T-cell (primary cell): Measurements from ENCODE around the gene ADAMTSL4. TPM values are rescaled to one million over a fixed set of nuclear protein-coding genes. Genes with fewer than 3 reads are reported as not detected.

ENCODE experiments used
- ATAC-seq, 4 experiments: fragments of 200-7000 bp in 3 of 4; fragments of 150-1000 bp in 1 of 4; cut with Tn5 transposase; replicated peaks in 1 of 4; 1 replicate in 3 of 4; 2 replicates in 1 of 4; pipeline ENCODE4 v1.10.0; 2021; ENCODE audit warnings: moderate library complexity in 3 of 4, mild to moderate bottlenecking in 2 of 4, moderate number of reproducible peaks in 1 of 4
- CTCF ChIA-PET, 2 donors: fragments of 300-600 bp; sonication (Branson Sonifier 250); formaldehyde crosslinking; loops; one replicate each; lab custom pipeline; 2022; ENCODE audit warnings: antibody characterized with exemption in 2 of 2; lab: Charles Lee
- POLR2A ChIA-PET, 2 donors: fragments of 300-600 bp; sonication (Branson Sonifier 250); formaldehyde crosslinking; loops; one replicate each; lab custom pipeline; 2022; ENCODE audit warnings: antibody characterized with exemption in 2 of 2; lab: Charles Lee
- DNase-seq, 35 experiments: peaks; one replicate each; pipeline versions ENCODE4 v3.0.0 to v3.0.0-alpha.2; 2013 to 2023
- H3K27ac ChIP-seq: one replicate; pipeline ENCODE4 v1.5.1; 2013; ENCODE audit warnings: low read length
- H3K27me3 ChIP-seq, 2 experiments: replicated peaks in 1 of 2; 1 replicate in 1 of 2; 2 replicates in 1 of 2; pipeline versions ENCODE4 v1.6.1 to v1.7.0; 2013; ENCODE audit warnings: low read length in 1 of 2, mixed read lengths in 1 of 2; ENCODE audit not compliant: control insufficient read depth in 2 of 2, insufficient read depth in 2 of 2; ENCODE audit errors: extremely low read depth in 1 of 2
- H3K36me3 ChIP-seq, 2 donors: 1 replicate in 1 of 2; 2 replicates in 1 of 2; pipeline versions ENCODE4 v1.6.1 to v1.7.0; 2013; ENCODE audit warnings: low read length in 1 of 2; ENCODE audit not compliant: control insufficient read depth in 2 of 2, insufficient read depth in 1 of 2; ENCODE audit errors: extremely low read depth in 1 of 2
- H3K4me1 ChIP-seq, 2 experiments: 1 replicate in 1 of 2; 2 replicates in 1 of 2; pipeline versions ENCODE4 v1.6.1 to v1.7.0; 2013; ENCODE audit warnings: low read length in 2 of 2, mixed read lengths in 1 of 2; ENCODE audit not compliant: insufficient read depth in 2 of 2, control insufficient read depth in 1 of 2; ENCODE audit errors: extremely low read depth in 1 of 2
- H3K4me3 ChIP-seq, 2 donors: 1 replicate in 1 of 2; 2 replicates in 1 of 2; pipeline versions ENCODE4 v1.5.1 to v1.7.0; 2013; ENCODE audit warnings: mild to moderate bottlenecking in 2 of 2, low read length in 1 of 2, moderate library complexity in 1 of 2; ENCODE audit not compliant: control insufficient read depth in 1 of 2; ENCODE audit errors: extremely low read depth in 1 of 2
- H3K9me3 ChIP-seq: 2 replicates; pipeline ENCODE4 v1.7.0; 2013
- H3K27ac Mint-ChIP-seq, 2 donors: one replicate each; pipeline ENCODE4 v1.8.0; 2020 to 2021; ENCODE audit warnings: mild to moderate bottlenecking in 2 of 2, mixed read lengths in 2 of 2
- H3K27me3 Mint-ChIP-seq, 2 donors: one replicate each; pipeline ENCODE4 v1.8.0; 2021 to 2022; ENCODE audit warnings: mixed read lengths in 2 of 2
- H3K36me3 Mint-ChIP-seq: one replicate; pipeline ENCODE4 v1.8.0; 2021; ENCODE audit warnings: mixed read lengths
- H3K4me1 Mint-ChIP-seq, 3 donors: one replicate each; pipeline ENCODE4 v1.8.0; 2020 to 2022; ENCODE audit warnings: mixed read lengths in 3 of 3, mild to moderate bottlenecking in 1 of 3
- H3K4me3 Mint-ChIP-seq, 3 donors: one replicate each; pipeline ENCODE4 v1.8.0; 2020 to 2022; ENCODE audit warnings: mild to moderate bottlenecking in 3 of 3, mixed read lengths in 3 of 3, moderate library complexity in 3 of 3
- H3K9me3 Mint-ChIP-seq, 3 donors: one replicate each; pipeline ENCODE4 v1.8.0; 2020 to 2022; ENCODE audit warnings: mixed read lengths in 3 of 3
- WGBS: methylation state at CpG from one replicate; pipeline ENCODE4 v1.1.5; 2013; ENCODE audit warnings: missing lambda C conversion rate; ENCODE audit not compliant: insufficient coverage; 5-methylcytosine and 5-hydroxymethylcytosine counted together
- total RNA-seq, 35 experiments: library from RNA in 6 of 35; stranded (reverse) in 6 of 35; fragments of 120-200 nt in 1 of 35; gene quantifications; one replicate each; pipeline versions ENCODE4 v1.2.1 to v1.2.4 and lab custom pipeline; 2013 to 2026

Gene ADAMTSL4
- total RNA-seq, 5 donors from 2014 or later (not counting 1 experiment from before 2014, with no cell fraction given): 0.26 to 0.66 (median 0.49) TPM

DNA sequence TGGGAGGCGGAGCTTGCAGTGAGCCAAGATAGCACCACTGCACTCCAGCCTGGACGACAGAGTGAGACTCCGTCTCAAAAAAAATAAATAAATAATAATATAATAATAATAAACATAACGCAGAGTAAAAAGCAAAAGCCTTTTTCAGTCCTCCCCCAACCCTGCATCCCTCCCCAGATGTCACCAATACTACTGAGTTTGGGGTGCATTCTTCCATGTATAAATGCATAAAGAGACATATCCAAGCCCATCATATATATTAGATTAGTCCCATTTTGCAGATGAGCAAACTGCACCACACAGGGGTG is 930 bp upstream of the ADAMTSL4 start:
- CTCF ChIA-PET: interaction anchor here (0.6 to 1.1 kb wide), 3 partner anchors 9 to 145 kb away, joined by 3 to 4 read pairs (median 3); no protein-coding TSS in a partner anchor
- no peaks in the 10 kb centered on the region for H3K36me3 ChIP-seq
- ATAC-seq: no peak
- POLR2A ChIA-PET: interaction anchor here (0.6 to 1.1 kb wide), 5 partner anchors 63 to 459 kb away, joined by 3 to 5 read pairs (median 3); no protein-coding TSS in a partner anchor
- H3K4me1 ChIP-seq: peaks cover 0 to 31% of the 10 kb centered on the region in 2 experiments
- peaks cover 11 to 30% of the 10 kb centered on the region in 2 donors for H3K27me3 Mint-ChIP-seq
- DNase-seq: no peak
- no peak overlapping the region for H3K27ac ChIP-seq
- peak overlapping the region; percentile 72 to 80 (median 73) for H3K4me3 Mint-ChIP-seq
- no peaks in the 10 kb centered on the region for H3K36me3 Mint-ChIP-seq
- H3K9me3 ChIP-seq: no peaks in the 10 kb centered on the region
- no peaks in the 10 kb centered on the region for H3K9me3 Mint-ChIP-seq
- peaks cover 2 to 80% of the 10 kb centered on the region in 2 experiments for H3K27me3 ChIP-seq
- peaks cover 19 to 29% (median 26%) of the 10 kb centered on the region in 3 donors for H3K4me1 Mint-ChIP-seq
- H3K4me3 ChIP-seq: peak overlapping the region; percentile 40 to 64
- H3K27ac Mint-ChIP-seq: no peak overlapping the region
- no CpG with 5 or more reads among the region's 4 CpGs for WGBS

DNA sequence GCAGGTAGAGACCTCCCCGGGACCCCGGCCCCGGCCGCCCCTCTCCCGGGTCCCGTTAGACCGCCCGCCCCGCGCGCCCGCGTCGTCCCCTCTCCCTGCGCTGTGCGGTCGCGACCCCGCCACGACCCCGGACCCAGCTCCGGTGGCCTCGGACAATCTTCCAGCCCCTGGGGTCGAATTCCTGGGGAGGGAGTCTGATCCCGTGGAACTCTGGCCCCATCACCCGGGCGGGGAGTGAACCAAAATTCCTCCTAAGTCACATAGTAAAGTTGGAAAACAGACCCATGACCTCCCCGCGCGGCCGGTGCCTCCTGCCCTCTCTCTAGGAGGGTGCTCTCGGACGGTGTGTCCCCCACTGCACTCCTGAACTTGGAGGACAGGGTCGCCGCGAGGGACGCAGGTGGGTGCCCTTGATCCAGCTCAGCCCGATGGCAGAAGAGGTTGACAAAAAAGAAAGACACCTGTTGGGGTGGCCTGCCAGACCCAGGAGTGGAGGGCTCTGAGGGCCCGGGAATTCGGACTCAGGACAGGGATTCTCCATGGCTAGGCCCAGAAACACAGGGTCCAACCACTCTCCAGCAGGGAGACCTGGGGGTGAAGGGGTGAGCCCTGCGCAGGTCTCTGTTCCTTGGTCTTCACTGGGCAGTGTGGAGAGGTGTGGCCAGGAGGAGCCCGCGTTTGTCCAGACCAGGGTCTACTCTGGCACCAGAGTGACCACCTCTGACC is 451 bp downstream of the ADAMTSL4 start:
- peaks cover 0 to 31% of the 10 kb centered on the region in 2 experiments for H3K4me1 ChIP-seq

DNA sequence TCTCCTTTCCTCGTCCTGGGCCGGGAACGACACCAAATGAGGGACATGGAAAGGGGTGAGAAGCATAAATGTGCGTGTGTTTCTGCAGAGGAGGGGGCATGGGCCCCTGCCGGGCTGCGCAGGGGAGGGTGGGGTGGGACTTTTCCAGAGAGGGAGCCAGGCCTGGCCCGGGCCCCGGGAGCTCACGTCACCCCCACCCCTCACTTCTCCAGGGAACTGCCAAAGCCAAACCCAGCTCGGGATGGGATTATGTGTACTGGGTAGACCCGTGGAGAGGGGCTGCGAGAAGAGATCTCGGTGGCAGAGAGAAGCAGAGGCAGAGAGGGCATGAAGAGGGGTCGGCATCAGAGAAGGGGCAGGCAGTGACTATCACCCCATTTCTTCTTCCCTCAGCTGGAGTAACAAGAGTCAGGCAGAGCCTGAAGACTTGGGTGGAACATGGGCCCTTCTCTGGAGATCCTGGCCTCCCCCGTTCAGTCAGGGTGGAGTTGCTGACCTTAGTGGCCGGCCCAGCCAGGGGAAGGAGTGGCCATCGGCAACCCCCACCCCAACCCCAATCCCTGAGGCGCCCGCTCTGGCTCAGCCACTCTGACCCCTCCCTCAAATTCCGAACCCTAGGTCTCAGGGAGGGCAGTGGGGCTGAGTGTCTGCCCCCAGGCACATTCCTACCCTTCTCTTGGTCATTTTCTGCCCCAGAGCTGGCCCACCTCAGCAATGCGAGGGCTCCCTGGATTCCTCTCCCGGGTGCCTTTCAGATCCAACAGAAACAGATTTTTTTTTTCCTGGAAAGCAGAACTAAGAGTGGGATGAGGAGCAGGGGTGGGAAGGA is 1.2 kb downstream of the ADAMTSL4 start:
- Mint-ChIP-seq H3K27ac (no peak overlapping the region), H3K9me3 (no peaks in the 10 kb centered on the region), H3K36me3 (peaks cover 2% of the 10 kb centered on the region), H3K4me3 (peak overlapping the region in 2 of 3 donors; percentile 8 to 78), H3K4me1 (peaks cover 19 to 29% (median 27%) of the 10 kb centered on the region in 3 donors), H3K27me3 (peaks cover 7 to 24% of the 10 kb centered on the region in 2 donors)
- 95% methylated on average over 7 of the region's 22 CpGs for WGBS
- H3K9me3 ChIP-seq: no peaks in the 10 kb centered on the region
- DNase-seq (no peak), ATAC-seq (no peak)
- no peaks in the 10 kb centered on the region for H3K36me3 ChIP-seq
- peaks cover 0 to 65% of the 10 kb centered on the region in 2 experiments for H3K27me3 ChIP-seq
- CTCF ChIA-PET: interaction anchor here in 1 of 2 donors (0.6 kb wide), 1 partner anchor 10 kb away, joined by 3 read pairs; no protein-coding TSS in a partner anchor
- peaks cover 0 to 31% of the 10 kb centered on the region in 2 experiments for H3K4me1 ChIP-seq
- no peak overlapping the region for H3K4me3 ChIP-seq
- POLR2A ChIA-PET: interaction anchor here (0.7 to 1.2 kb wide), 2 partner anchors 11 to 78 kb away, joined by 4 to 6 read pairs; no protein-coding TSS in a partner anchor
- H3K27ac ChIP-seq: no peak overlapping the region

More for the DNA sequence above, 451 bp downstream of the ADAMTSL4 start:
- ChIA-PET POLR2A (no interaction called here), CTCF (interaction anchor here in 1 of 2 donors (0.6 kb wide), 1 partner anchor 11 kb away, joined by 3 read pairs; no protein-coding TSS in a partner anchor)
- H3K4me1 Mint-ChIP-seq: peaks cover 19 to 29% (median 26%) of the 10 kb centered on the region in 3 donors
- Histone ChIP-seq H3K4me3 (peak overlapping the region in 1 of 2 donors; percentile 23), H3K27me3 (peaks cover 0 to 73% of the 10 kb centered on the region in 2 experiments), H3K27ac (no peak overlapping the region), H3K9me3 (no peaks in the 10 kb centered on the region), H3K36me3 (no peaks in the 10 kb centered on the region)
- H3K27me3 Mint-ChIP-seq: peaks cover 7 to 26% of the 10 kb centered on the region in 2 donors
- WGBS: 27% methylated on average over 25 of the region's 43 CpGs
- H3K27ac Mint-ChIP-seq: peak overlapping the region in 1 of 2 donors; percentile 28
- DNase-seq (no peak), ATAC-seq (peak in 1 of 4 experiments; percentile 2)
- H3K9me3 Mint-ChIP-seq: no peaks in the 10 kb centered on the region
- H3K36me3 Mint-ChIP-seq: no peaks in the 10 kb centered on the region
- H3K4me3 Mint-ChIP-seq: peak overlapping the region; percentile 72 to 78 (median 78)

DNA sequence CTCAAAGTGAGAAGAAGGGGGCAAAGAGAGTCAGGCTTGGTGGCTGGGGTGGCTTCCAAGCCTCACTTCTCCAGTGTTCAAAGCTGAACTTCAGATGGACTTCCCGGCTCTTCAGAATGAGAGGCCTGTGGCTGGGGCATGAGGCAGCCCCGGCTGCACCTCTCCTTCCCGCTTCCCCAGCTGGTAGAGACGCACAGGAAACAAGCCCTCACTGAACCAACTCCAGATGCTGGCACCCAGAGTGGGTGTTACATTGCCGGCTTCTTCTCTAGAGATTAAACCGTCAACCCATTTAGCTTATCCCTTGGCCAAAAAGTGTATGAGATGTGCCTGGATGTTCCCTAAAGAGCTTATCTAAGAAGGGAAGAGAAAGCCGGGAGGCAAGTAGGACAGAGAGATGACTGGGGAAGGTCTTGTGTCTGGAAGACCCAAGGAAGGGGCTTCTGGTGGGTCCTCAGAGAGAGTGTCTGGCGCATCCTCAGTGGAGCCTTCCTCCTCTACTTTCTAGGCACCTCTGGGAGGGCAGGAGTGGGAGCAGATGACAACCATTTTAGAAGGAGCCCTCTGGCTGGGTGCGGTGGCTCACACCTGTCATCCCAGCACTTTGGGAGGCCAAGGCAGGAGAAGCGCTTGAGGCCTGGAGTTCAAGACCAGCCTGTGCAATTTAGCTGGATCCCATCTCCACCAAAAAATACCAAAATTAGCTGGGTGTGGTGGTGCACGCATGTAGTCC is 2.0 kb downstream of the ADAMTSL4 start:
- WGBS: 31% methylated on average over 7 of the region's 11 CpGs
- ChIA-PET CTCF (interaction anchor here in 1 of 2 donors (0.6 kb wide), 1 partner anchor 10 kb away, joined by 3 read pairs; no protein-coding TSS in a partner anchor), POLR2A (interaction anchor here (0.7 to 1.2 kb wide), 2 partner anchors 10 to 78 kb away, joined by 4 to 6 read pairs; no protein-coding TSS in a partner anchor)
- Mint-ChIP-seq H3K27me3 (peaks cover 7 to 18% of the 10 kb centered on the region in 2 donors), H3K36me3 (peaks cover 5% of the 10 kb centered on the region), H3K4me3 (peak overlapping the region in 1 of 3 donors; percentile 78), H3K4me1 (peaks cover 19 to 32% (median 29%) of the 10 kb centered on the region in 3 donors), H3K27ac (peak overlapping the region in 1 of 2 donors; percentile 14), H3K9me3 (no peaks in the 10 kb centered on the region)
- H3K36me3 ChIP-seq: peaks cover 0 to 4% of the 10 kb centered on the region in 2 donors
- H3K27ac ChIP-seq: no peak overlapping the region
- H3K9me3 ChIP-seq: no peaks in the 10 kb centered on the region
- H3K27me3 ChIP-seq: peaks cover 0 to 58% of the 10 kb centered on the region in 2 experiments
- ATAC-seq: peak in 2 of 4 experiments; percentile 27 to 40
- H3K4me3 ChIP-seq: no peak overlapping the region
- H3K4me1 ChIP-seq: peaks cover 0 to 31% of the 10 kb centered on the region in 2 experiments
- DNase-seq: peak in 2 of 35 experiments; percentile 29 to 30

DNA sequence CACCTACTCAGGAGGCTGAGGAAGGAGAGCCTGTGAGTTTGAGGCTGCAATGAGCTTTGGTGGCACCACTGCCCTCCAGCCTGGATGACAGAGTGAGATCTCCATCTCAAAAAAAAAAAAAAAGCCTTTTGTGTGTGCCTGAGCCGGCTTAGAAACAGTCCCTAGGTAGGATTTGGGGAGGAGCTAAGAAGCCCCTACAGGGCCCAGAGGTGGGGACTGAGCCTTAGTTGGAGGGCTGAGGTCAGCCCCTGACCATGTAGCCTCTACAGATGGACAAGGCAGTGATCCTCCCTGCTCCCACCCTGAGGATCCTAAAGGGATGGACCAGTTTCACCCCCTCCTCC is 2.5 kb downstream of the ADAMTSL4 start:
- H3K27me3 Mint-ChIP-seq: peaks cover 3 to 12% of the 10 kb centered on the region in 2 donors
- POLR2A ChIA-PET: interaction anchor here in 1 of 2 donors (0.5 to 1.2 kb wide), 3 partner anchors 9 to 585 kb away, joined by 4 to 6 read pairs (median 4); no protein-coding TSS in a partner anchor
- H3K27ac Mint-ChIP-seq: no peak overlapping the region
- CTCF ChIA-PET: interaction anchor here (0.6 kb wide), 2 partner anchors 9 to 32 kb away, joined by 3 read pairs; no protein-coding TSS in a partner anchor
- WGBS: no CpG with 5 or more reads among the region's 1 CpG
- peaks cover 0 to 31% of the 10 kb centered on the region in 2 experiments for H3K4me1 ChIP-seq
- peaks cover 19 to 32% (median 29%) of the 10 kb centered on the region in 3 donors for H3K4me1 Mint-ChIP-seq
- H3K27ac ChIP-seq: no peak overlapping the region
- no peak for ATAC-seq
- H3K4me3 Mint-ChIP-seq: no peak overlapping the region
- H3K9me3 Mint-ChIP-seq: no peaks in the 10 kb centered on the region
- H3K36me3 ChIP-seq: peaks cover 0 to 4% of the 10 kb centered on the region in 2 donors
- no peak overlapping the region for H3K4me3 ChIP-seq
- H3K36me3 Mint-ChIP-seq: peaks cover 5% of the 10 kb centered on the region
- DNase-seq: no peak
- H3K27me3 ChIP-seq: peaks cover 0 to 53% of the 10 kb centered on the region in 2 experiments
- no peaks in the 10 kb centered on the region for H3K9me3 ChIP-seq
